22Rv1 (cell line): ENCODE measurements around the gene ADTRP.

Experiments
- ZFX ChIP-seq: fragments of 450-650 bp; IDR thresholded peaks from 2 replicates; pipeline ENCODE4 v1.6.1; 2017; ENCODE audit warnings: antibody characterized with exemption, borderline replicate concordance
- TF ChIP-seq, protein P1 (sequence below): fragments of 450-650 bp; IDR thresholded peaks from 2 replicates; pipeline ENCODE4 v1.5.1; 2017; ENCODE audit warnings: mild to moderate bottlenecking

DNA sequence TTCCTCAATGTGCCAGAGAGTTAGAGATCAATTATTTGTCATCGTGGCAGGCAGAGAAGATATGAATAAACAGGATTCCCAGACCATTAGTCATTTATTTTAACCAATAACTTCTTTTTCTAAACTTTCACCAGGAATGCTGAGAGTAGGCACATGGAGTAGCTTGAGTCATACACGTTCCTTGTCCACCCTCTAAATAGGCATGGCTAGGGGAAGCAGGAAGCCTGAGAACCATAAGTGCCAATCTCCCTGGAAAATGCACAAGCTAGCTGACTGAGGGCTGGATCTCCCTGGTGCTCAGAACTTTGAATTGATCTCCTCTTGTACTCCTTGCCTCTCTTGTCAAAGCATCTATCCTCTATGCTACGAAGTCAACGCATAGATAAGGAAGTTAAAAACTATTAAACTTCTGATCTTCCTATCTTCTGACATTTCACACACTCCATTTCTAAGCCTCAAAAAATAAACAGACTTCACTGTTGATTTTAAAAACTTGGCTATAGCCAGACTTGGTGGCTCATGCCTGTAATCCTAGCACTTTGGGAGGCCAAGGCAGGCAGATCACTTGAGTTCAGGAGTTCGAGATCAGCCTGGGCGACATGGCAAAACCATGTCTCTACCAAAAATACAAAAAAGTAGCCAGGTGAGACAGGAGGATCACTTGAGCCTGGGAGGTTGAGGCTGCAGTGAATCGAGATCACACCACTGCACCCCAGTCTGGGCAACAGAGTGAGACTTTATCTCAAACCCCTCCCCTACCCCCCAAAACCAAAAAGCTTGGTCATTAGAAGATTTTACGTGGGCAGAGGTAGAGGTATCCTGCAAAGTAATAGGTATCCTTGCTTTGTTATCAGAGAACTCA is 11.8 kb downstream of the ADTRP start:
- TF ChIP-seq, protein P1, sequence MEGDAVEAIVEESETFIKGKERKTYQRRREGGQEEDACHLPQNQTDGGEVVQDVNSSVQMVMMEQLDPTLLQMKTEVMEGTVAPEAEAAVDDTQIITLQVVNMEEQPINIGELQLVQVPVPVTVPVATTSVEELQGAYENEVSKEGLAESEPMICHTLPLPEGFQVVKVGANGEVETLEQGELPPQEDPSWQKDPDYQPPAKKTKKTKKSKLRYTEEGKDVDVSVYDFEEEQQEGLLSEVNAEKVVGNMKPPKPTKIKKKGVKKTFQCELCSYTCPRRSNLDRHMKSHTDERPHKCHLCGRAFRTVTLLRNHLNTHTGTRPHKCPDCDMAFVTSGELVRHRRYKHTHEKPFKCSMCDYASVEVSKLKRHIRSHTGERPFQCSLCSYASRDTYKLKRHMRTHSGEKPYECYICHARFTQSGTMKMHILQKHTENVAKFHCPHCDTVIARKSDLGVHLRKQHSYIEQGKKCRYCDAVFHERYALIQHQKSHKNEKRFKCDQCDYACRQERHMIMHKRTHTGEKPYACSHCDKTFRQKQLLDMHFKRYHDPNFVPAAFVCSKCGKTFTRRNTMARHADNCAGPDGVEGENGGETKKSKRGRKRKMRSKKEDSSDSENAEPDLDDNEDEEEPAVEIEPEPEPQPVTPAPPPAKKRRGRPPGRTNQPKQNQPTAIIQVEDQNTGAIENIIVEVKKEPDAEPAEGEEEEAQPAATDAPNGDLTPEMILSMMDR = no peak
- TF ChIP-seq ZFX = no peak
